Neural crest cell (in vitro differentiated cells): ENCODE measurements around the gene GALR1. TPM values are rescaled to one million over a fixed set of nuclear protein-coding genes. Genes with fewer than 3 reads are reported as not detected.
"Not testable (repeated sequence)": the region's sequence is repeated elsewhere in the genome, so short reads cannot be mapped to it uniquely, and the experiment has no call there.

ENCODE experiments used
- DNase-seq: peaks from one replicate; pipeline ENCODE4 v3.0.0; 2021; ENCODE audit warnings: low read depth, mixed read lengths, low spot score
- H3K27ac Mint-ChIP-seq: one replicate; pipeline ENCODE4 v1.8.0; 2021; ENCODE audit warnings: mild to moderate bottlenecking, mixed read lengths; ENCODE audit not compliant: unreplicated experiment
- H3K27me3 Mint-ChIP-seq: 2 replicates; pipeline ENCODE4 v1.8.0; 2021; ENCODE audit warnings: low read depth, mild to moderate bottlenecking, mixed read lengths
- H3K36me3 Mint-ChIP-seq: 2 replicates; pipeline ENCODE4 v1.8.0; 2021; ENCODE audit warnings: low read depth, mild to moderate bottlenecking, mixed read lengths
- H3K4me1 Mint-ChIP-seq: 2 replicates; pipeline ENCODE4 v1.8.0; 2021; ENCODE audit warnings: mixed read lengths
- H3K4me3 Mint-ChIP-seq: one replicate; pipeline ENCODE4 v1.8.0; 2021; ENCODE audit warnings: mild to moderate bottlenecking, mixed read lengths
- H3K9me3 Mint-ChIP-seq: 2 replicates; pipeline ENCODE4 v1.8.0; 2021; ENCODE audit warnings: mixed read lengths
- total RNA-seq: library from RNA; stranded (reverse); gene quantifications from 2 replicates; pipeline ENCODE4 v1.2.1, GENCODE V29; 2021
- TF ChIP-seq, protein P1 (sequence below): fragments of 200-600 bp; sonication (generic); conservative IDR thresholded peaks from 2 replicates; pipeline ENCODE4 v1.5.0; 2021; ENCODE audit warnings: antibody characterized with exemption, mild to moderate bottlenecking

GALR1 gene
- total RNA-seq, 1 donor from 2014 or later = not detected

- H3K27ac Mint-ChIP-seq = no peak overlapping the region
- H3K4me1 Mint-ChIP-seq = no peaks in the 10 kb centered on the region
Measured at GRCh38 chr18:77263466-77263763, 13.8 kb downstream of the GALR1 start.

DNA sequence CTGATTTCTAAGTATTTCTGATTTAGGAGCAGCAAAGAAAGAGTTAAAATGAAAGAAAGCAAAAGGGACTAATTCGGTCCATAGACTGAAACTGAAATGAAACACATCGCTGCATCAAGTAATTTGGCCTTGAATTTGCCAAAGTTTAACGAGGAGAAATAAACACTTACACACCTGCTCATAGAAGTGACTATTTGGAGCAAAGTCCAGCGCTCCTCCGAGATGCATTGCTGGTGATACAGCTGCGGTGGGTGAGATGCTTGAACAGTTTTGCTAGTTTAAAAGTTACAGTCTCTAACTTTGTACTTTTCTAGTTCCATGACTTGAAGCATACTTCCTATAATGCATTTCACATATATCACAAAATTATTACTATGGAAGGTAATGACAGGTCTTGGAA, 18.3 kb downstream of the GALR1 start:
- Mint-ChIP-seq H3K27me3 (peaks cover 35% of the 10 kb centered on the region), H3K4me1 (no peaks in the 10 kb centered on the region), H3K4me3 (no peak overlapping the region), H3K9me3 (peaks cover 4% of the 10 kb centered on the region), H3K36me3 (no peaks in the 10 kb centered on the region), H3K27ac (no peak overlapping the region)
- DNase-seq = no peak
- TF ChIP-seq, protein P1, sequence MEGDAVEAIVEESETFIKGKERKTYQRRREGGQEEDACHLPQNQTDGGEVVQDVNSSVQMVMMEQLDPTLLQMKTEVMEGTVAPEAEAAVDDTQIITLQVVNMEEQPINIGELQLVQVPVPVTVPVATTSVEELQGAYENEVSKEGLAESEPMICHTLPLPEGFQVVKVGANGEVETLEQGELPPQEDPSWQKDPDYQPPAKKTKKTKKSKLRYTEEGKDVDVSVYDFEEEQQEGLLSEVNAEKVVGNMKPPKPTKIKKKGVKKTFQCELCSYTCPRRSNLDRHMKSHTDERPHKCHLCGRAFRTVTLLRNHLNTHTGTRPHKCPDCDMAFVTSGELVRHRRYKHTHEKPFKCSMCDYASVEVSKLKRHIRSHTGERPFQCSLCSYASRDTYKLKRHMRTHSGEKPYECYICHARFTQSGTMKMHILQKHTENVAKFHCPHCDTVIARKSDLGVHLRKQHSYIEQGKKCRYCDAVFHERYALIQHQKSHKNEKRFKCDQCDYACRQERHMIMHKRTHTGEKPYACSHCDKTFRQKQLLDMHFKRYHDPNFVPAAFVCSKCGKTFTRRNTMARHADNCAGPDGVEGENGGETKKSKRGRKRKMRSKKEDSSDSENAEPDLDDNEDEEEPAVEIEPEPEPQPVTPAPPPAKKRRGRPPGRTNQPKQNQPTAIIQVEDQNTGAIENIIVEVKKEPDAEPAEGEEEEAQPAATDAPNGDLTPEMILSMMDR = no peak

More at GRCh38 chr18:77263466-77263763, 13.8 kb downstream of the GALR1 start:
- peaks cover 17% of the 10 kb centered on the region for H3K27me3 Mint-ChIP-seq
- DNase-seq = no peak
- no peak overlapping the region for H3K4me3 Mint-ChIP-seq
- no peaks in the 10 kb centered on the region for H3K36me3 Mint-ChIP-seq
- TF ChIP-seq, protein P1 = no peak
- H3K9me3 Mint-ChIP-seq = peaks cover 4% of the 10 kb centered on the region

GRCh38 chr18:77268456-77268855, 18.8 kb downstream of the GALR1 start:
- DNase-seq = no peak
- Mint-ChIP-seq H3K27me3 (peaks cover 35% of the 10 kb centered on the region), H3K36me3 (no peaks in the 10 kb centered on the region), H3K4me1 (no peaks in the 10 kb centered on the region), H3K9me3 (peaks cover 4% of the 10 kb centered on the region), H3K27ac (no peak overlapping the region), H3K4me3 (no peak overlapping the region)
- TF ChIP-seq, protein P1 = no peak

DNA sequence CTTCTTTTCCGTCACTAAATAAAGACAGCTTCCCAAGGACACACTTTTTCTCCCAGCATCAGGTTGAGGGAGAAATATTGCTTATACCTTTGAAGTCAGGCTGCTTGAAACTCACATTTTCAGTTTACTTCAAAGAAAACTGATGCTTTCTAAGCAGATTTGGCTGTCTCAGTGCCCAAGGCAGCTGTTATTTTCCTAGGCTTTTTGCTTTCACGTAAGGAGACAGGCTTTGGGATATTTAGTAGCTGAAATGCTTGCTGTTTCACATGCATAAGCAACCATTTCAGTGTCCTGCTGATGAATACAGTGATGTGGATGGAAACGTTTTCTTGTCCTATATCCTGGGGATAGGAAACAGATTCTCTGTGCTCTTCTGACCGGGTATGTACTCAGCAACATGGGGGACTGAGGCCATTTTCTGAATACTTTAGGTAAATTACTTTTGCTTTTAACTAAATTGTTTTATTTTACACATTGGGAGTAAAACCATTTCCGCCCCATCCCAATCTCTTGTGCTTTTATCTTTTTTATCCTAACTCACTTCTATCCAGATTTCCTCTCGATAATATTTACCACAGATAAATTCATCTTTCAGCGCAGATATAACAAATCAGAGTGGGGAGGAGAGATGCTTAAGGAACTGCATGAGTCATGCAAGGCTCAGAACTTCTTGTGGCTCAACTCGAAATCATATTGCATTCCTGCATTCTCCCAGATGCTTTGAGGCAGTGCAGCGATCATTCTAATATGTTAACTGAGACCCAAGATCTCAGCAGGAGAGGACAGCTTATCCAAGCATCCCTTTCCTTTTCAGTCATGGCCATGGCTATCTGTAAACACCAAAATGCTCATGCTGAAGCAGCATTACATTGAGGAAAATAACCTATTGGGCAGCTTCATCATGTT, 22.2 kb downstream of the GALR1 start:
- Mint-ChIP-seq H3K4me3 (no peak overlapping the region), H3K4me1 (no peaks in the 10 kb centered on the region), H3K36me3 (no peaks in the 10 kb centered on the region), H3K27me3 (peaks cover 30% of the 10 kb centered on the region), H3K27ac (no peak overlapping the region), H3K9me3 (peaks cover 3% of the 10 kb centered on the region)
- DNase-seq = no peak
- TF ChIP-seq, protein P1 = no peak

GRCh38 chr18:77290841-77291240, 41.2 kb downstream of the GALR1 start:
- Mint-ChIP-seq H3K9me3 (peaks cover 11% of the 10 kb centered on the region), H3K27me3 (peaks cover 23% of the 10 kb centered on the region)
- DNase-seq = peak; percentile 14
- H3K27ac Mint-ChIP-seq, H3K4me3 Mint-ChIP-seq, H3K4me1 Mint-ChIP-seq, H3K36me3 Mint-ChIP-seq: not testable (repeated sequence)

GRCh38 chr18:77298172-77298571, 48.5 kb downstream of the GALR1 start:
- H3K36me3 Mint-ChIP-seq = no peaks in the 10 kb centered on the region
- TF ChIP-seq, protein P1 = no peak
- no peak for DNase-seq
- H3K4me1 Mint-ChIP-seq = no peaks in the 10 kb centered on the region
- no peaks in the 10 kb centered on the region for H3K9me3 Mint-ChIP-seq
- no peak overlapping the region for H3K27ac Mint-ChIP-seq
- no peak overlapping the region for H3K4me3 Mint-ChIP-seq
- H3K27me3 Mint-ChIP-seq = peaks cover 2% of the 10 kb centered on the region
